Measurements from ENCODE around the gene FAM98C.
"Not testable (repeated sequence)": the region's sequence is repeated elsewhere in the genome, so short reads cannot be mapped to it uniquely, and the experiment has no call there.

The FAM98C gene

GRCh38 chr19:38427035-38427677, 24.3 kb downstream of the FAM98C start:
- DNase-seq (ENCODE audit: low spot score), result not testable (repeated sequence)

- no peak for DNase-seq (ENCODE audit: low spot score)
Measured at GRCh38 chr19:38429055-38429810, 26.3 kb downstream of the FAM98C start.

- DNase-seq (ENCODE audit: low spot score), result no peak
Measured at GRCh38 chr19:38429811-38430156, 26.9 kb downstream of the FAM98C start.

GRCh38 chr19:38430931-38431330, 28.0 kb downstream of the FAM98C start:
- no peak for DNase-seq (ENCODE audit: low spot score)

GRCh38 chr19:38433268-38433733, 30.4 kb downstream of the FAM98C start, which contains the start of gene RYR1:
Gene RYR1, plus strand, starts transcription at chr19:38433691. Its CDS starts 139 bp downstream, at chr19:38433830.
- peak; percentile 17 for DNase-seq (ENCODE audit: low spot score)

GRCh38 chr19:38434549-38435051, 31.7 kb downstream of the FAM98C start:
- no peak for DNase-seq (ENCODE audit: low spot score)

GRCh38 chr19:38437295-38437694, 34.4 kb downstream of the FAM98C start:
- DNase-seq (ENCODE audit: low spot score), result no peak

- DNase-seq (ENCODE audit: low spot score), result no peak
Measured at GRCh38 chr19:38437917-38438316, 35.0 kb downstream of the FAM98C start.

GRCh38 chr19:38440592-38440991, 37.7 kb downstream of the FAM98C start:
- DNase-seq (ENCODE audit: low spot score), result no peak

- DNase-seq (ENCODE audit: low spot score), result peak; percentile 24
Measured at GRCh38 chr19:38441657-38442348, 38.9 kb downstream of the FAM98C start.

GRCh38 chr19:38442736-38443135, 39.8 kb downstream of the FAM98C start:
- no peak for DNase-seq (ENCODE audit: low spot score)

- no peak for DNase-seq (ENCODE audit: low spot score)
Measured at GRCh38 chr19:38443458-38443999, 40.6 kb downstream of the FAM98C start.

GRCh38 chr19:38444026-38444425, 41.1 kb downstream of the FAM98C start:
- no peak for DNase-seq (ENCODE audit: low spot score)

- no peak for DNase-seq (ENCODE audit: low spot score)
Measured at GRCh38 chr19:38445362-38445761, 42.5 kb downstream of the FAM98C start.

- DNase-seq (ENCODE audit: low spot score), result no peak
Measured at GRCh38 chr19:38448225-38448624, 45.3 kb downstream of the FAM98C start.

- no peak for DNase-seq (ENCODE audit: low spot score)
Measured at GRCh38 chr19:38449518-38449917, 46.6 kb downstream of the FAM98C start.

GRCh38 chr19:38451036-38451435, 48.1 kb downstream of the FAM98C start:
- no peak for DNase-seq (ENCODE audit: low spot score)

GRCh38 chr19:38451629-38452028, 48.7 kb downstream of the FAM98C start:
- no peak for DNase-seq (ENCODE audit: low spot score)

GRCh38 chr19:38452430-38453366, 49.8 kb downstream of the FAM98C start:
- DNase-seq (ENCODE audit: low spot score), result no peak

GRCh38 chr19:38453596-38453995, 50.7 kb downstream of the FAM98C start:
- DNase-seq (ENCODE audit: low spot score), result no peak

- no peak for DNase-seq (ENCODE audit: low spot score)
Measured at GRCh38 chr19:38455031-38455430, 52.1 kb downstream of the FAM98C start.
